Cardiac septum (tissue), 1 donor: ENCODE results near the gene NUP133. TPM values are rescaled to one million over a fixed set of nuclear protein-coding genes. Genes with fewer than 3 reads are reported as not detected.

Source experiments
- DNase-seq: peaks from one replicate; pipeline ENCODE4 v3.0.0-alpha.2; 2020; ENCODE audit warnings: low spot score
- intact Hi-C: fragments of 100-400 bp; cut with DNase I; formaldehyde crosslinking; loops from one replicate; pipeline ENCODE4 v1.14.0; 2022
- total RNA-seq: library from RNA; stranded (reverse); fragmentation: NEBNext Ultra II Directional; extraction: Animal tissue kit (Norgen Biotek cat#: 25700); gene quantifications from one replicate; pipeline ENCODE4 v1.2.1, GENCODE V29; 2021
- donor health status: DM: no; HTN: no; CAD: no.

The NUP133 gene
- total RNA-seq, 1 donor from 2014 or later = 24.5 TPM

- no peak for DNase-seq
- intact Hi-C loops = no loop called here
Measured at GRCh38 chr1:229459815-229460214, 48.3 kb downstream of the NUP133 start.

GRCh38 chr1:229457436-229457835, 50.7 kb downstream of the NUP133 start:
- intact Hi-C loops = no loop called here
- DNase-seq = no peak

GRCh38 chr1:229456016-229456415, 52.1 kb downstream of the NUP133 start:
- no peak for DNase-seq
- intact Hi-C loops = no loop called here

GRCh38 chr1:229454056-229454455, 54.1 kb downstream of the NUP133 start:
- no peak for DNase-seq
- intact Hi-C loops = no loop called here

- intact Hi-C loops = no loop called here
- no peak for DNase-seq
Measured at GRCh38 chr1:229452956-229453801, 55.0 kb downstream of the NUP133 start.

GRCh38 chr1:229448845-229449244, 59.3 kb downstream of the NUP133 start:
- intact Hi-C loops = no loop called here
- no peak for DNase-seq

- intact Hi-C loops = no loop called here
- no peak for DNase-seq
Measured at GRCh38 chr1:229448354-229448753, 59.8 kb downstream of the NUP133 start.

- DNase-seq = no peak
- intact Hi-C loops = no loop called here
Measured at GRCh38 chr1:229447809-229448252, 60.3 kb downstream of the NUP133 start.

GRCh38 chr1:229445828-229446227, 62.3 kb downstream of the NUP133 start:
- no peak for DNase-seq
- intact Hi-C loops = no loop called here

- no peak for DNase-seq
- intact Hi-C loops = no loop called here
Measured at GRCh38 chr1:229440851-229441537, 67.1 kb downstream of the NUP133 start.

GRCh38 chr1:229438021-229438420, 70.1 kb downstream of the NUP133 start:
- intact Hi-C loops = no loop called here

GRCh38 chr1:229437443-229437842, 70.7 kb downstream of the NUP133 start:
- DNase-seq = no peak
- intact Hi-C loops = no loop called here

More at GRCh38 chr1:229438021-229438420, 70.1 kb downstream of the NUP133 start:
- no peak for DNase-seq

- intact Hi-C loops = no loop called here
- DNase-seq = no peak
Measured at GRCh38 chr1:229436201-229436600, 71.9 kb downstream of the NUP133 start.

- intact Hi-C loops = loop anchor here (1.0 kb wide), 1 partner anchor 26 kb away; no protein-coding TSS in a partner anchor
- peak; percentile 84 for DNase-seq
Measured at GRCh38 chr1:229434641-229435051, 73.5 kb downstream of the NUP133 start.

GRCh38 chr1:229434005-229434640, 74.0 kb downstream of the NUP133 start, which contains the start of gene ACTA1:
Gene ACTA1 (minus strand): TSS chr1:229434094. CDS start chr1:229433115, 979 bp downstream.
- DNase-seq = peak; percentile 93

GRCh38 chr1:229433364-229434004, 74.7 kb downstream of the NUP133 start:
- no peak for DNase-seq
- intact Hi-C loops = loop anchor here (1.0 kb wide), 1 partner anchor 25 kb away; no protein-coding TSS in a partner anchor

More at GRCh38 chr1:229434005-229434640, 74.0 kb downstream of the NUP133 start, which contains the start of gene ACTA1:
- intact Hi-C loops = loop anchor here (1.0 kb wide), 1 partner anchor 26 kb away; no protein-coding TSS in a partner anchor

- intact Hi-C loops = no loop called here
- no peak for DNase-seq
Measured at GRCh38 chr1:229432905-229433304, 75.2 kb downstream of the NUP133 start.

- intact Hi-C loops = no loop called here
- no peak for DNase-seq
Measured at GRCh38 chr1:229432116-229432461, 76.1 kb downstream of the NUP133 start.

GRCh38 chr1:229431284-229432115, 76.6 kb downstream of the NUP133 start:
- intact Hi-C loops = no loop called here
- no peak for DNase-seq
